HG03196 (cell line): ENCODE data around the gene NANP.
A peak's percentile ranks its signal among the peaks of the same experiment; 100 is the strongest.
"Not testable (repeated sequence)": the region's sequence is repeated elsewhere in the genome, so short reads cannot be mapped to it uniquely, and the experiment has no call there.

ENCODE experiments used
- ATAC-seq: cut with Tn5 transposase; IDR thresholded peaks from one replicate; pipeline ENCODE4 v1.9.1; 2021; ENCODE audit not compliant: unreplicated experiment

Gene NANP, protein sequence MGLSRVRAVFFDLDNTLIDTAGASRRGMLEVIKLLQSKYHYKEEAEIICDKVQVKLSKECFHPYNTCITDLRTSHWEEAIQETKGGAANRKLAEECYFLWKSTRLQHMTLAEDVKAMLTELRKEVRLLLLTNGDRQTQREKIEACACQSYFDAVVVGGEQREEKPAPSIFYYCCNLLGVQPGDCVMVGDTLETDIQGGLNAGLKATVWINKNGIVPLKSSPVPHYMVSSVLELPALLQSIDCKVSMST

DNA sequence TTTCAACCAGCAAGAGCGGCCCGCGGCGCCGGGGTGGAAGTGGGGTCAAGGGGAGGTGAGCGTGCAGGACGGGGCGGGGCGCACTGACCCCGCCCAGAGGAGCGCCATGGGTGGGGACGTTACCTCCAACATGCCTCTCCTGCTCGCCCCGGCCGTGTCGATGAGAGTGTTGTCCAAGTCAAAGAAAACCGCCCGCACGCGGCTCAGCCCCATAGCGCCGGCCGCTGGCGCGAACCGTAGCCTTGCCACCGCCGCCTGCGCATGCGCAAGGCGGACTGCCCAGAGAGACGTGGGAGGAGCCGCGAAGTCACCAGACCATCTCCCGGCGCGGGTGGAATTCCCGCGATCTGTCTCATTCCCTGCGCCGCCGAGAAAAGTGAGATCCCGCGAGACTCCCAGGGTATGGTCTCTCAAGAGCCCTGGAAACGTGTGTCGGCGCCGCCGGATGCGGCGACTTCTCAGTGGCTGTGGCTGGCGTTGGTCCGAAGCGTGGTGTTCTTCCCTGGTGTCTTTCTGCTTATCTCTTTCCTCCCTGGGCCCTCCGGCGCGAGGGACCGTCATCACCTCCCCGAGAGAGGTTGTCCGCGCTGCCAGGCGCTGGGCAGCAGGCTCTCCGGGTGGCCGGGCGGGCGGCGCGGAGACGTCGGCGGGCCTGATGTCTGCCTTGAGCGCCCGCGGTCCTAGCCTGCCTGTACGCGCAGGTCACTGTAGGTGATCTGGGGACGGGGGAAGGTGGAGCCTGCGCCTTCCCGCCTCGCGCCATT, at the start of gene NANP:
TSS of gene NANP (minus strand) at position 279 of the 764 bp plus-strand sequence. CDS start at position 213, 66 bp downstream.
- ATAC-seq, result peak; percentile 85

- ATAC-seq, result no peak
These were observed 48.9 kb upstream of the NANP start for GRCh38 chr20:25672659-25673235.

- no peak for ATAC-seq
These were observed 46.1 kb upstream of the NANP start for GRCh38 chr20:25669826-25670422.

- no peak for ATAC-seq
These were observed 44.6 kb upstream of the NANP start for GRCh38 chr20:25668446-25668845.

GRCh38 chr20:25659999-25660398, 36.2 kb upstream of the NANP start:
- ATAC-seq, result no peak

- no peak for ATAC-seq
These were observed 30.7 kb upstream of the NANP start for GRCh38 chr20:25654487-25654886.

DNA sequence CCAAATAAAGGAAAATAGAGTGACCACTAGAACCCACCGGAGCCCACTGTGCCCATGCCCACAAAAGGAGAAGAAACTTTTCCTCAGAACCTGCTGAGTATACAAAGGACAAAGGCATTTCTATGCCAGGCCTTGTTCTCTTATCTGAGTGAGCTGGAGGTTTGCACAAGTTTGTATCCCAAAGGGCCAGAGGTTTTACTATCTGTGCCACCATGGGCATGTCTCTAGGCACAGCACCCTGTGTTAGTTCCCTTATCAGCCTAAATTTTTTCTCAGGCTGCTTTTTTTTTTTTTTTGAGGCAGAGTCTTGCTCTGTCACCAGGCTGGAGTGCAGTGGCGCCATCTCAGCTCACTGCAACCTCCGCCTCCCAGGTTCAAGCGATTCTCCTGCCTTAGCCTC, 29.1 kb upstream of the NANP start:
- ATAC-seq, result not testable (repeated sequence)

- ATAC-seq, result no peak
These were observed 21.0 kb upstream of the NANP start for GRCh38 chr20:25644814-25645213.

- ATAC-seq, result no peak
These were observed 19.9 kb upstream of the NANP start for GRCh38 chr20:25643716-25644115.

DNA sequence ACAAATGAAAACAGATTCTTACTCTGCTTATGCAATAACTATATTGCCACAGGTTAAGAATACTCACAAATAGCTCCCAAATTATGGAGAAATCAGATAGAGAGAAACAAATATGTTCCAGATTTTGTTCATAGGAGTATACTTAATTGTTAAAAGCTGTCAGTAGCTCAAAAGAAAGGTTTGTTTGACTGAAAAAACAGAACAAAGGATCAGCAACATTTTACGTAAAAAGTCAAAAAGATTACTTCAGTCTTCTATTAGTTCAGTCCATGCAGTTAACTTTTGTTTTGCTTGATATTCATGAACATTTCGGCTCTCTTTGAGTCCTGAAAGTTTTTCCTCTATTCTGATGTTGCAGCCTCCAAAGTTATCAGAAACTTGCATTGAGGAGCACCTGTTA, 13.4 kb upstream of the NANP start:
- ATAC-seq, result no peak

GRCh38 chr20:25632940-25633790, 9.4 kb upstream of the NANP start:
- ATAC-seq, result no peak

- not testable (repeated sequence) for ATAC-seq
These were observed 6.8 kb upstream of the NANP start for GRCh38 chr20:25630615-25631014.

DNA sequence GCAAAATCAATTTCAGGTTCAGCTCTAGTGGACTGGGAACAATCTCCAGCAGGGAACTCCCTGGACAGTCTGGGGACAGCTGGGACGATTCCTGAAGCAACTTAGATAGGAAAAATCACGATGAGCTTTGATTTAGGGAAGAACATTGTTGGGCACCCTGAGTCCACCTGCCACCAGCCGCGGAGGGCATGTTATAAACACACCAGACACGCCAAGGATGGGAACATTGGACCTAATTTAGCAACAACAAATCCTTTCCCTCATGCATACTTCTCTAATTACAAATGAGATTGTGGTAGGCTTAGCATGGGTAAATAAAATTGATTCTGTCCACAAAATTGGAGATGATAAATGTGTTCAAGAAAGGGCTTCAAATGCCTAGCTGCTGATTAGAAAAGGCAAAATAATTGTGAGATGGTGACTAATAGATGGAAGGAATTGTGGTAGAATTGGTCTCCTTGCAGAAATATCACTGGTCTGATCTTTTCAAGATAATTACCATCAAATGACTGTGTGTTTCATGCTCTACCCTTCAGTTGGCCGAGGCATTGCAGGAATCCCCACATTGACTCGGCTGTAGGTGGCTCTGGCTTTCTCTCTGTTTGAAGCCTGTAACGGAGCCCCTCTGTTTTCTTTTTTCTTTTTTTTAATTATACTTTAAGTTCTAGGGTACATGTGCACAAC, 6.1 kb upstream of the NANP start:
- ATAC-seq, result no peak

DNA sequence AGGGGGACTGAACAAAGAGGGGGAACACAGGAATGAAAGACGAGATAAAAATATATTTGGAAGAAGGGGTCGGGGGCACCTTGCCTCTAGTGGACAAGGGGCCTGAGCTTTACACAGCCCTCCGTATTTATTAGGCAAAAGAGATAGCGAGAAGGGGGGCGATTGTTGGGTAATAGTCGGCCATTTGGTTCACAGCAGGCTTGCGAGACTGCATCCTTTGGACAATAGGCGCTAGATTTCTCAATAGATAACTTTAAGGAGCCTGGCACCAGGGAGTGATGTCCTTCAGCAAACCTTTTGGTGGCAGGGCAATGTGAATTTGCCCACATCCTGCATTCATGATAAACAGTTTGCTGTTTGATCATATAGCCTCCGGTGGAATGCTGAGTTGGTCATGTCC, 3.0 kb upstream of the NANP start:
- no peak for ATAC-seq

DNA sequence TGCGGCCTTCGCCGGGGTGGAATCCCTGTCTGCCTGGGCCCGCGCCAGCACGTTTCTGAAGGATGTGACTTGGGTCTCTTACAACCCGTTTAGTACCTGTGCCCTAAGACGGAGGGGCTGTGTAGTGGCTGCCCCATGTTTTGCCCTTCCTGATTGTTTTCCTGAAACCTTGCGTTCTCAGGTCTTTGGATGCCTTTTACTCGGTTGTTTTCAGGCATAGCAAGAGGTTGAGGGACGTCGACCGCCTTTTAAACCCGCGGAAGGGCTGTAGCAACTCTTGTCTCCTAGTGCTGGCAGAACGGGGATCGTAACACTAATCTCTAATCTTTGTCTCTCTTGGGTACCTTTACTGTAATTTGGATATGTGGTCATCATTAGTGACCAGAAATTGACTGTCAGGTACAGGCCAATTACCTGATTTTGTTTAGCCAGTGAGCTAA, 706 bp upstream of the NANP start:
- no peak for ATAC-seq

GRCh38 chr20:25623225-25623735, 534 bp downstream of the NANP start:
- peak; percentile 17 for ATAC-seq

DNA sequence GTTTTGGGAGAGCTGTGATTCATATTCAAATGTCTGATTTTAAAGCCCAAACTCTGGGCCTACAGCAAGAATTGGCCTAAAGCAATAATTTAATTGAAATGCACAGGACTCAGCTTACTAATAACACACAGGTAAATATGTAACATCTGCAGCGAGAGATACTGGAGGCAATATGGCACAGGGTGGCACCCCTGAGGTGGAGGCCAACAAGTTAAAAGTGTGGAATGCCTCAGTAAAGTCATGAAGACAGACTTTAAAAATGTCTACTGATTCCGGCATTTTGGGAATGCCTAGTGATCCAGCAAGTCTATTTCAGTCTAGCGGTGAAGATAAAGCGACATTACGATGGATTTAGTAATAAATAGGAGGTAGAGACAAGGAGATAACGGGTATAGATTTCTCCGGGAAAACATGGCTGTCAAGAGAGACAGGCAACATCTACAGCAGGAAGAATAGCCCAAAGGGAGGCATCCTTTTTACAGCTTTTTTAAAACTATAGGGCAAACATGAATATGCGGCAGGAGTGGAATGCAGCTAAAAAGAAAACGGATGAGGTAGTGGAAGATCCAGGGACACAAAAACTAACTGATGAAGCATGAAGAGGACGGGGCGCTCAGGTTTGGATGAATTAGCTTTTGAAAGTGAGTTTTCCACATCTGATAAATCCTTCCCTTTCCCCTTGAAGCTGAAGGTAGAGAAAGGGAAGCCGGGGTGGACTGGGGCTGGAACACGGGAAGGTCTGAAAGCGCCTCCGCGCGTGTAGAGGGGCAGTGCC, 1.2 kb downstream of the NANP start:
- ATAC-seq, result no peak

DNA sequence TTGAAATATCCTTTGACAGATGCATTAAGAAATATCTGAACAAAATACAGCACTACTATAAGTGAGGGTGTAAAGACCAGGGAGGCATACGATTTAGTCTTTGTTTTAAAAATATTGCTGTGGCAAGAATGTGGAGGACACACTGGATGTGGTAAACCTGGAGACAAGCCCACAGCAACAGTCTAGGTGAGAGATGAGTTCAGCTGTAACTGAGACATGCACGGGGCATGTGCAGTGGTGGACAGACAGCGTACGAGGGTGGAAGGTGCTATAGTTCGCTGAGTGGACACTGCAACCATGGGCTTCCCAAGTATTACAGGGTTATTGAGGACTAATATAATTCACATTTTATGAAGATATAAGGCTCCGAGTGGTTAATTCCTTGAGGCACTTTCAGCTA, 1.8 kb downstream of the NANP start:
- ATAC-seq, result no peak

DNA sequence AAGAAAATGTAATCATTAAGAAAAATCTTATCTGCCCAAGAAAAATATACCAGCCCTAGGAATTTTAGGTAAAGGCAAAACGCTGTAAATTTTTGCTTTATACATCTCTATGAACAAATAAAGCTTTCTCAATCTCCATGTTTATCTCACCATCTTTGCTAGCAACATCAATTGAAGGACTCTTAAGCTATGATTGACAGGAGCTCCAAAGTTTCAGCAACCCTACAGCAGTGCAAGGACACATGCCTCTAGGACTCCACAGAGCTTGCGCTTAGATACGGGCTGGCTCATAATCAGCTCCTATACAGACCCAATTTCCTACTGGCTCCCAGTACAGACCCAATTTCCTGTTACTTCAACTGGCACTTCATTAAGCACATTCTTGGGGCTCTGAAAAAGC, 4.3 kb downstream of the NANP start:
- ATAC-seq, result no peak
